Stimulated activated CD8-positive, alpha-beta memory T cell treated with anti-CD3 and anti-CD28 coated beads, Interleukin-7, amount 100 ng/mL, for 48 hours (primary cell): ENCODE data around the gene MKLN1.
"Not testable (repeated sequence)": the region's sequence is repeated elsewhere in the genome, so short reads cannot be mapped to it uniquely, and the experiment has no call there.

Experiments
- DNase-seq, 2 donors: peaks; one replicate each; pipeline ENCODE4 v3.0.0-alpha.2; 2020; ENCODE audit warnings: low read depth in 1 of 2; ENCODE audit errors: extremely low read depth in 1 of 2

MKLN1 gene

DNA sequence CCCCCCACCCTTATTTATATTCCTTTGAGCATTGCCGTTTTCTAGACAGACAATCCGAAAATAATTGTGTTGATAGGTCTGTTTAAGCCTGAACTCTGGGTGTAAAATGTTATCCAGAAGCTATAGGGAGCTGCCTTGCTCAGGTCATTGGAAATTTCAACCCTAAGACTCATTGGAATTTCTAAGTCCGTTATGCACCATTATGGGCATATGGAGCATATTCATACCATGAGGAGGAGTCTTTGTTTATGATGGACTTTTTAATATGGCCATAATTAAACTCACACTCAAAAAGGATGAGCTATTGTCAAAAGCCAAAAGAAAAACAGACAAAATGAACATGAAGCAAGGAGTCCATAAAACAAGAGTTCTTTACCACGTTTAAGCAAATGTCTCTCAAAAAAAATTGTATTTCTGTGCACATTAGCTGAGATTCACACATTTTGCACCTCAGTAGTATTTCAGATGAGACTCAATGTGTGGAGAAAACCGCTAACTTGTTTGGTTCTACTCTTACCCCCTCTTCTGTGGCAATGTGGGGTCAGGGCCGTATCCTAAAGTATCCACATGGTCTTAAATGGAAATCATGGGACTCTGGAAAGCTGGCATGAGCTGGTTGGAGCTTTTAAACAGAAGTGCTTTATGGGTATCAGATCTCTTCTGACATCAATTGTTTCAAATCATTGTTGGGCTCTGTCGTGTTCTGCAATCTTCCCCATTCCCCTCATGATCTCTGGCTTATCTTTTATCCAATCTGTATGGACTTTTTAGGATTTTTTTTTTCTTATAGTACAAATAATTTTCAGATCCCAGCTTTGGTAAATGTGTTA is 168.2 kb downstream of the MKLN1 start:
- DNase-seq = no peak

DNA sequence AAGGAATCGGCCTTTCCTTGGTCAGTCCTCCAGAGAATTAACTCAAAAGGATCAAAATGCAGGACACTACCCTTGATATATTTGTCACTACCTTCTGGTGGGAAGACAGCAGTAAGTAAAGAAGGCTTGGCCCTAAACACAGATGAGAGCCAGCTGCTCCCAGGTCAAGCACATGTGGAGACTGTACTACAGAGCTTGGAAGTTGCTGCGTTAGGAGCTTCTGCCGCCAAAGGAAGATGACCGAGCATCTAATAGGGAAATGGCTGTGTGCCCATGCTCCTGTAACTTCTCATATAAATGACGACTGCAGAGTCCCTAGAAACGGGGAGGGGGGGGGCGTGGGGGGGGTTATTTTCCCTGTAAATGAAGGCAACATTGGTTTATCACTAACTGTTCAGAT is 169.8 kb downstream of the MKLN1 start:
- no peak for DNase-seq

DNA sequence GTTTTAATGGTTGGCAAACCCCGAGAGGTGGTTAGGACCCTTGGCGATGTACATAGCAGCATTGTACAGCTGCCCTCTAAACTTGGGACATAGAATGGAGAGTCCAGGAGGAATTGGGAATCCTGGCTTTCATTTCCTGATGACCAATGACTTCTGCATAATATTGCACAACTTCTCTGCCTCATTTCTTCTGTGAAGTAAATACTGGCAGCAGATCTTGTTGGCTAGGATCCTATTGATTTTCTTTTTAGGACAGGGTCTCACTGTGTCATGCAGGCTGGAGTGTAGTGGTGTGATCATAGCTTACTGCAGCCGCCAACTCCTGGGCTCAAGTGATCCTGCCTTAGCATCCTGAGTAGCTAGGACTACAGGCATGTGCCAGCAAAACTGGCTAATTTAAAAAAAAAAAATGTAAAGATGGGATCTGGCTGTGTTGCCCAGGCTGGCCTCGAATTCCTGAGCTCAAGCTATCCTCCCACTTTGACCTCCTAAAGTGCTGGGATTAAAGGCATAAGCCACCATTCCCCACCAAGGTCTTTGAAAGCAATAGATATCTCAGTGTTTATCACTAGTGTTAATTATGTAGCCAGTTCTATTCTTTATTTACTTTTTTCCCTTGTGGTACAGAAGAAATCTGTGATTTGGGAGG is 170.7 kb downstream of the MKLN1 start:
- DNase-seq = no peak

- DNase-seq = no peak
These were observed 172.1 kb downstream of the MKLN1 start for GRCh38 chr7:131499801-131500200.

DNA sequence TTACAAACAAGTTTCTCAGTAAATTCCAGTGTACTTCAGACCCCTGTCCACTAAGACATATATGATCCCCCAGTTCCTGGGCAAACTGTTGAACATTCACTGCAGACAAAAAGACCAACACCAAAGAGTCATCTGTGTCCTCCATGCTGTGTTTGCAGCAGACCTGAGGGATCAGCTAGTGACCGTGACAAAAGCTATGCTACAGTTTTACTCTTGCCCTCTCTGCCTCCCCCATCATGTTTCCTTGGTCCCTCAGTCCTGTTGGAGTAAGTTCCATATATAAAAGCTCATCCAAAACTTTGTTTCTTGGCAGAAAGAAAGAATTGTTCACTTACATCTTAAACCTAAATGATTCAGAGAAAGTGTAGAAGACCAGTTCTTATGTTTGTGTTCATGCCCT is 172.7 kb downstream of the MKLN1 start:
- no peak for DNase-seq

GRCh38 chr7:131501422-131501821 is 173.7 kb downstream of the MKLN1 start:
- DNase-seq = peak in 1 of 2 donors; percentile 41

- DNase-seq = no peak
These were observed 174.4 kb downstream of the MKLN1 start for GRCh38 chr7:131501930-131502685.

DNA sequence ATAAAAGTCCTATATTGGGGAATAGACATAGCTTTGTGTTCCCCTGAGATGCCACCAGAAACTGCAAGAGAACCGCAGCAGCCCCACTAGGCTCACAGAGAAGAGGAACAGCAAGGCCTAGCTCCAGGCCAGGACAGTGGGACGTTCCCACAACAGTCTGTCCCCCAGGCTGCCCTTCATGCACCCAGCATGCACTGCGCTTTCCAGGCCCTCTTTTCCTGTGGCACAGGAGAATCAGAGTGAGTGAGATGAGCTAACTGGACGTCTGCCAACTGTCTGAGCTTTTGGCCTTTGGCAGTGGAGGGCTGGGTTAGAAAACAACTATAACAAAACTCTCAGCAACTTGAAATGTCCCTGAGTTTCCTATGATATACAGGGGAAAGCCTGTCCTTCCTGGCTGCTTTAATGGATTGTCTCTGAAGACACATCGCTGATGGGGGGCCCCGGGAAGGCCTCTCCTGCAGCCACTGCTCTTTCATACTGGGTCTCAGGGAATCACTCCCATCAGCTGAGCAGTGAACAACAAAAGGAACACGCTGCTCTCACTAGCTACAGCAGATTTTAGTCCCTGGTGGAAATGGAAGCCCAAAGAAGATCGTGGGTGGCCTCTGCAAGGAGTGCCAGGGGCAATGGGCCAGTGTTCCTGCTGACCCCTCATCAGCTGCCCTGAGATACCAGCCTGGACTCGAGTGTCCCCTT is 175.3 kb downstream of the MKLN1 start:
- no peak for DNase-seq

DNA sequence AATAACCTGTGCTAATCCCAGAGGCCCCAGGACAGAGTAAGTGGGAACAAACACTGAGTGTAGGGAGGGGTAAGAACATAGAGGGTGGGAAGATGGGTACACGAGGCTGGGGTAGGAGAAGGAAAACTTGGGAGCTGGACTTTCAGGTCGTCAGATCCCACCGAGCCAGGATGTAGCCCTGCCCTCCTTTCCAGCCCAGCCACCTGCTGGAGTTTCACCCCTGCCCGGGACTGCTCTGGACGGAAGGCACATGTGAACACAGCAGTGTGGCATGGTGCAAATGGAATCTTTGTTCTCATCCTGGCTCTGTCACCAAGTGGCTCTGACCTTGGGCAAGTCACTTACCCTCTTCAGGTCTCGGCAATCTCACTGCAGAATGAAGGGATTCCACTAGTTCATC is 176.0 kb downstream of the MKLN1 start:
- no peak for DNase-seq

GRCh38 chr7:131504157-131504899 is 176.7 kb downstream of the MKLN1 start:
- DNase-seq = no peak

GRCh38 chr7:131505037-131505620 is 177.5 kb downstream of the MKLN1 start:
- DNase-seq = not testable (repeated sequence)

DNA sequence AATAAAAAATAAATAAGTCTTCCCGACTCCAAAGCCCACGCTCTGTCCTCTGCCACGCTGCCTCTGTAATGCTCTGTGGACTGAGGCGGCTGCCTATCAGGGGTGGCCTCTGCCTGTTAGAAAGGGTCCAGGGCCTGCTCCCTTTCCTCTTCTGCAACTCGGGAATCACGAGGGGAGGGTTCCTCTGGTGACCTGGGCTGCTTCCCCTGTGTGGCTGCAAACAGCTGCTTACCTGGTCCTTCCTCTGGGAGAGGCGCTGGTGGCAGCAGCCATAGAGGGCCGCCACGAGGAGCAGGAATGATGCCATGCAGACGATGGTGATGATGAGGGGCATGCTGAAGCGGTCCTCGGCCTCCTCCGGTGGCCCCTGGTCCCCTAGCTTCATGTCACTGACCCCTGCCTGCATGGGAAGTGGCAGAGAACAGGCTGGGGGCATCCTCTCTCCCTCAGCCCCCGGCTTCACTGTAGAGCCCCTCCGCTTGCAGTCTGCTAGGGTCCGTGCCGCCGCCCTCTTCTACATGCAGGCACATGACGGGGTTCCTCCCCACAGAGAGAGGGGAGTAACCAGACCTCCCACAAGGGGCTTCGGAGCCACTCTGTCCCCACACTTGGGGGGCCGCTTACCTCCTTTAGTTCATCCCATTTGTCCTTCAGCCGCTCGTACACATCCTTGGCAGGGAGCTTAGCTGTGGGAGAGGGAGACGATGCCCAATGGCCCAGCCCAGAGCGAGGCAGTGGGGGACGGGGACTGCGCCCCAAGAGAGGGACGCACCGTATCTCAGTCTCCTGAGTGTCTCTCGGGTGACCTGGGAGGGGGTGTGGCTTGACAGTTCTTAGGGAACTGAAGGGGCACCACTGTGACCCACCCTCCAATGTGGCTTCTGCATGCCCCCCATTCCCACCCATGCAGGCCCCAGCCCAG is 178.2 kb downstream of the MKLN1 start:
- DNase-seq = no peak

DNA sequence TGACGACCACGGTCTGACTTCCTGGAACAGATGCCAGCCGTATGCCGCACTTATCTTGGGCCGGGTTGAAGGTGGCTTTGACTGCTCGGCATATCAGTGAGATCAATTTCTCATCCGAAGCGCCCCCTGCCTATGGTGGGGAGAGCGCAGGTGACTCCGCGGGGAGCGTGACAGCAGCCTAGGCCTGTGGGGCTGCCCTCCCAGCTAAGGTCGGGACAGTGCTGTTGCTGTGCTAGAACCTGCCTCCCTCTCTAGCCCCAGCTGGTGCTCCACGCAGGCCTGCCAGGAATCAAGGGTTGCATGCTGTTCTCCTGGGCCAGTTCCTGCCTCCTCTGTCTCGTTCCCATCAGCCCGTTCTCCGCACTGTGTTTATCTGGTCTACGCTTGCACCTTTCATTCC is 178.9 kb downstream of the MKLN1 start:
- no peak for DNase-seq

GRCh38 chr7:131507592-131508331 is 180.1 kb downstream of the MKLN1 start:
- DNase-seq = peak; percentile 50 to 65

DNA sequence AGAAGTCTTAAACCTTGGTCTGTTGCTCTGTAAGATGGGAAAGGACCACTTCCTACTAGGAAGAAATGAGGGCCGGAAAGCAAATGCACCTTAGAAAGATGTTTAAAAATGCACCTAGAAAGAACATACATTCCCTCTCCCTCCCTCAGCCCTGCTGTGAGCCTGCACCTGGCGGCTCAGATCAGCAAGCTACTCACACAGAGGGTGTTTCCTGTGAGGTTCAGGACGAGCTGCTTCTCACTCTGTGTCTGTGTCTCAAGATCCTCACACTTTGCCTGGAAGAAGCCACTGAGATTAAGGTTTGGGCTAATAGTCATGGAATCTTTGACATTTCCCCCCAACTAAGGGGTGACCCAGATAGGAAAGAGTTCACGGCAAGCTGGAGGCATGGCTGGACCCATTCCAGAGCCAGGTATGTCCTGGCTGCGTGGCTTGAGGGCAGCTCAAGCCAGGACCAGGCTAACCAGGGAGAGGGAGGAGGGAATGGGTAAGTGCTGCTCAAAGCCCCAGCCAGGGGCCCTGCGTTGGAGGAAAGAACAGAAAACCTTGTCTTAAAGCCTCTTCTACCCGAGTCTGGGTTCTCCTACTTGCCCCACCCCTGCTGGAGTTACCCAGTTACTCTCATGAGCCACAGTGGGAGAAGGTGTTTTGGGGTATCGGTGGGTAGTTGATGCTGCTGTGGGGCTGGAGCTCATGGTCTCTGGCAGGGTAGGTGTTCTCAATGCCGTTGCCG is 181.2 kb downstream of the MKLN1 start:
- no peak for DNase-seq

DNA sequence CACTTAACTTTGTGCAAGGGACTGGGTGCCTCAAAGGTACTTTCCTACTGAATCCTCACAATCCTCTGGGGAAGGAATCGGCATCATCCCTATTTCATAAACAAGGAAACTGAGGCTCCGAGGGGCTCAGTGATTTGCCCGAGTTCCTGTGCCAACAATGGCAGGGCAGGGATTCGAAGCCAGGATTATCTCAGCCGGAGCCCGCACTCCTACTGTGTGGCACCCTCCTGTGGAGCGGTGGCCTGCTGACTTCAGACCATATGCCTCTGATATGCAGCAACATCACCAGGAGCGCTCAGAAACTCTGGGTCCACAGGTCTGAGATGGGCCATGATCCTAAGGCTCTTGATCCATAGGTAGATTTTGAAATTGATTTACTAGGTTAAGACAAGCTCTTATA is 182.1 kb downstream of the MKLN1 start:
- DNase-seq = no peak

DNA sequence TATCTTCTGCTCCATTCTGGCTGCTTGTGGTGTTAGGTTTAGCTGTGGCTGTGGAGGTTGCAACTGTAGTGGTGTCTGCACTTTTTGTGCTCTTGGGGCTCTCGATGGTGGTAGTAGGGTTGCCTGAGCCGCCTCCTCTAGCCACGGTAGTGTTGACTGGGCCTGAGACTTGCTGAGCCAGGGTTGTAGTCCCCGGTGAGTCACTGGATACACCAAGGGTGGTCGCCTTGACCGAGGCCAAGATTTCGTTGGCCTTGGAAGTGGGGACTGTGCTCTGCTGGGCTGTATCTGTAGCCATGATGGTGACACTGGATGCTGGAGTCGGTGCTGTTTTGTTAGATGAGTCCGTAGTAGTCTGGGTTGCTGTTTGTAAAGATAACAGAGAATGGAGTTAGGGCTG is 183.4 kb downstream of the MKLN1 start:
- no peak for DNase-seq
